Mucosa of gallbladder (tissue), 1 donor: ENCODE results near the gene MEI4. TPM values are rescaled to one million over a fixed set of nuclear protein-coding genes. Genes with fewer than 3 reads are reported as not detected.
"Not testable (repeated sequence)": the region's sequence is repeated elsewhere in the genome, so short reads cannot be mapped to it uniquely, and the experiment has no call there.

Source experiments
- DNase-seq: peaks from one replicate; pipeline ENCODE4 v3.0.0-alpha.2; 2020; ENCODE audit warnings: low spot score
- total RNA-seq: library from RNA; stranded (reverse); gene quantifications from one replicate; pipeline ENCODE4 v1.2.1, GENCODE V29; 2021
- donor health status: DM: no; HTN: no; CAD: no.

MEI4 gene
- total RNA-seq, 1 donor from 2014 or later = 0.17 TPM

DNA sequence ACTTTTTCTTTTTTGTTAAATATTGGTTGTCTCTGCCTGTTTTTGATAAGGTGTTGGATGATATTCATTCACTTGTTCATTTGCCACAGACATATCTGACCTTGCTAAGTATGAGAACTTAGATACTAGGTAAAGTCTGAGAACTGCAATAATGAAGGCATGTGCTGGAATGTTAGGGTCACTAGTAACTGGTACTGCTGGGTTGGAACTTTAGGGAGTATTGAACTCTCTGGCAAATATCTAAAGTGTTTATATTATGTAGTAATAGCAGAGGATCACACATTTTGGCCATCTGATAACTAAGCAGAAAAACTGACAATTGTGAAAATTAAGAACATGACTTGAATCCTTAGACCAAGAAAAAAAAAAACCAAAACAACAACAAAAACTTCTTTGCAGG, 162.7 kb downstream of the MEI4 start:
- no peak for DNase-seq

DNA sequence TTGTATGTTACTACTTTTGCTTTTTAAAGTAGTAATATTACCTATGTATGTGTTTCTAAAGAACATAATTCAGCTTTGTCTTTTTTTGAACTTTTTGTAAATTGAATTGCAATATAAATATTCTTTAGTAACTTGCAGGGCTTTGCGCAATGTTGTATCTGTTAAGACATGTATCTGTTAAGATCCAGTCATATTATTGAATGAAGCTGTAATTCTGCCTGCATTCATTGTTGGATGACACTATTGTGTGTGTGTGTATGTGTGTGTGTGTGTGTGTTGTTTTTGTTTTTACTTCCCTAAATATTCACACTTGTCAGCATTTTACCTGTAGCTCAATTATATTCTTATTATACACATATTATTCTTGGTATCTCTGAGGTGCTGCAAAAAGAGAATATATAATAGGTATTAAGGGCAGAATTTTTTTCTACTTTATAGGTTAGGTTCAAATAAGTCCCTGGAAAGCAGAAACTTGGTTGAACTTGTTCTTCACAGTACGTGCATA, 164.0 kb downstream of the MEI4 start:
- no peak for DNase-seq

DNA sequence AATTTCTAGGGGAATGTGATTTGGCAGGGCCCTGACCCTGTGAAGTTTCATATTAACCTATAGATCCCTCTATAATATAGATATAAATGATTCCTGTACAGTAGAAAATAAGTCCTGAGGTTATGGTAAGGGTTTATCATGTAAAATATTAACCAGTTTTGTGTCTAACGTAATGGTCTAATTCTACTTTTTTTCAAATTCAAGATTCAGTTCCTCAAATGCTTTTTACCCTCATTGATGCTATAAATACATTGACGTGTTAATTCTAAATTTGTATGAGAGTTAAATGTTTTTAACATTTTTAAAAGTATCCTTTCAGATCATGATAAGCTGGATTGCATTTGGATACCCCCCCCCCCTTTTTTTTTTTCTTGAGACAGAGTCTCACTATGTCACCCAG, 169.4 kb downstream of the MEI4 start:
- no peak for DNase-seq

DNA sequence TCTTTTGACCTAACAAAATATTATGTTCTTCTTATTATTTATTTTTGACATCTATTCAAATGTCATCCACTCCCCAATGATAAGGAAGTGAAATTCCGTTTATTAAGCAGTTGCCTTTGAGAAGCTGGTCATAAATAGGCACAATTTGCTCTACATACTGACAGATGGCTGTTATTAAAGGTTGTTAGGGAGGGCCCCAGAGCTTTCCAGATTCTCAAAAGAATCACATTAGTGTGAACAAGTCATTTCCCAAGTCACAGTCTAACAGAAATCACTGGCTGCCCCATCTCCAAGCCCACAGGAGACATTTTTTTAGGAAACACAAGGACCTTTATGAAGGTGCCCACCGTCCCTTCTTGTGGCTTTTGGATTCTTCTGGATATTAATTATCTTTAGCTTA, 172.4 kb downstream of the MEI4 start:
- no peak for DNase-seq

DNA sequence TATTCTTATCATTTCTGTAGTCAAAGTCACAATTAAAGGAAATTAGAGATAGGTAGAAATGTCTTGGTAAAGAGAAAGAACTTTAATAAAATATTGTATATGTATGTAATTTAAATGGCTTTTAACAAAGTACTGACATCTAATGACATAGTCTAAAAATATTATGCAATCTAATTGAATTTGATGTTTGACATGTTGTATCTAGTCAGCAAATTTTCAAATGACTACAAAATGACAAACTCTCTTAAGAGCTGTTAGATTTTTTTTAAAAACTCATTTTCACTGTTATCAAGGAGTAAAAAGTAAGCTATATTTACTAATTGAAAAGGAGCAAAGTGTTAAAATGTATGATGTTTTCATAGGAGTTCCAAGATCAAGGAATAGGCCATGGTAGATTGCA, 176.9 kb downstream of the MEI4 start:
- DNase-seq = no peak

DNA sequence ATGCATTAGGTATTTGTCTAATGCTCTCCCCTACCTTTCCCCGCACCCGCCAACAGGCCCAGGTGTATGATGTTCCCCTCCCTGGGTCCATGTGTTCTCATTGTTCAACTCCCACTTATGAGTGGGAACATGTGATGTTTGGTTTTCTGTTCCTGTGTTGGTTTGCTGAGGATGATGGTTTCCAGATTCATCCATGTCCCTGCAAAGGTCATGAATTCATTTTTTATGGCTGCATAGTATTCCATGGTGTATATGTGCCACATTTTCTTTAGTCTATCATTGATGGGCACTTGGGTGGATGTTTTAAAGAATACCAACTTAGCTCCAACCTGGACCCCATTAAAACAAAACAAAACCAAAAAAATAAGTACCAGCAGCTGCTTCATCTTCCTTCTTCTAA, 180.9 kb downstream of the MEI4 start:
- DNase-seq = not testable (repeated sequence)

DNA sequence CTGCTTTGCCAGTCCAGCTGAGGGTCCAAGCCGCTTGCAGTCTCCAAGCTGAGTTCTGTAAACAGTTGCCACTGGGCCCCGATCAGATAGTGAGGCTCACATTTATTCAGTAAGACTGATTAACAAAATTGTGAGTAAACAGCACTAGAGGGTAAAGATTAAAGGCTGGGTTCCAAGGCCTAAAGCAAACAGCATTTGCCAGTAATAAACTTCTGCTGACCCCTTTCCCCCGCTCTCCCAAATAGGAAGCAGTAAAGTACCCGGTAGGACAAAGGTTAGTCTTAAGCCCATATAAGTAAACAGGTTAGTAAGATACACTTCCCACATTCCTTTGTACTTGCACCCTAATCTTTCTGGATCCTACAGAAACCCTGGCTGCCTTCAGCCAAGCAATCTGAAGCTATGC, 181.8 kb downstream of the MEI4 start:
- DNase-seq = no peak

DNA sequence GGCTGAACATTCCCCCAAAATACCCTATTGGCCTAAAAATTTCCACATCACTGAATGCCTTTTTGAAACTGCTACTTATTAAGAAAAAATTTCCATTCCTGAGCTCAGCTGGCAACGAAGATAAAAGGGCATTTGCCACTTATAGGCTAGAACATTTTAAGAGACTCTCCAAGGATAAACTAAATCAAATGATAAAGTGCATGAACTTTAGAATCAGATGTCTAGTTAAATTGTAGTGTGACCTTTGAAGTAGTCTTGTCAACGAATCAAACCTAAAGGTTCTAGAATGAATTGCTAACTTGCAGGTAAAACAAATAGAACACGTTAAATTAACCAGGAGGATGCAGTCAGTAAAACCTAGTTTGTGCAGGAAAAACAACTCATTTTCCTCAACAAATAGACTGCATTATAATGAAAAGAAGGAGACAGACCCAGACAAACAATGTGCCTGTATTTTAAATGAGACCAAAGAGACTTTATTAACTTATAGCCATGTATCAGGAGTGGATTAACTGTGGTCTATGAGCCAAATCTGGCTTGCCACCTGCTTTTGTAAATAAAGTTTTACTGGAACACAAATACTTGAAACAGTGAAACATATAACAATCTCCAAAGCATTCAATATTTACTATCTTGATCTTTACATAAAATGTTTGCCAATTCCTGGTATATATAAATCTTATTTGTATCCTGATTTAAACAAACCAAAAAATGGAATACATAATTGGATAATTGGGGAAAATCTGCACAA, 184.4 kb downstream of the MEI4 start:
- DNase-seq = no peak

DNA sequence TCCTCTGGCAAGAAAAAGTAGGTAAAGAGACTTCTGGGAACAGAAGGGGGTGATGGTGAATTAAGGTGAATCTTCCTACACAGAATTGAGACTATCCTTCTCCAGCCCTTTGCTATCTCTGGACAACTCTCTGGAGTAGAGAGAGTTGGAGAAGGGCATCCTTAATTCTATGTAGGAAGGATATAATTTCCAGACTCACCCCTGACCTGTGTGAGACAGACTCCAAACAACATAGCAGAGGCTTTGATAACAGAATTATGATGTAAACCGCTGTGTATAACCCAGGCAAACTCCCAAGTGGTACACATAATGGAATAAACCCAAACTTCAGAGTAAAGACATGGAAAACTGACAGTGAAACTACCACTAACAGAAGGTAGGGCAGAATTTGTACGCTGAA, 186.5 kb downstream of the MEI4 start:
- DNase-seq = no peak

DNA sequence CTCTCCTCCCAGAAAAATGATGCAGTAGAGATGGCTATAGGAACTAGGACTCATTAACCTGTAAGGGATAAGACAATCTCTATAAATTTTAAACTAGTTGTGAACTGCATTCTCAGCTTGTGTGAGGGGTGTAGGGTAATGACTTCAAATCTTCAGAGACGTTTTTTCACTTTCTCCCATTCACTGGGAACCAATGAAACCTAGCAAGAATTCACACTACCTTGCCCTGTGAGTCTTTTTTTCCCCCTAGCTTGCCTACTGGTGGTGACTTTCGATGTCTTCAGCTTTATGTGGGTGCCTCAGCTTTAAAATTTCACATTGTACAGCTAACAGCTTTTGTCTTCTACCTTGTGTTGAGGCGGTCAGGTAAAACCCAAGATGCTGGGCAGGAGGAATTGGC, 192.0 kb downstream of the MEI4 start:
- DNase-seq = no peak

DNA sequence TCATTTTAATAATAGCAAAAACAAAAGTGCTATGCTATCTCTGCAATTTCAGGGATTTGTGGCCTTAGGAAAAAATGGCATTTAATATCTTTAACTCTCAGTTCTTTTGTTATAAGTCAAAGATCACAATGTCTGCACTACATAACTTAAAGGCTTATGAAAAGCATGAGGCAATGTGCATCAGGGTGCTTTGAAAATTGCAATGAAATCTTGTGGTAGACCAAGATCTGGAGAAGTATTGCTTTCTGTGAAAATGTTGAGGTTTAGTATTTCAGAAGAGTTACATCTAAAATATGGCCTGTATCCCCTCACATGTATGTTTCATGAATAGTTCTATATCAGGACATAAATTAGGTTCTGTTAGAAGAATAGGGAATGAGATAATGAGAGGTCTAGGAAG, 200.6 kb downstream of the MEI4 start:
- no peak for DNase-seq

DNA sequence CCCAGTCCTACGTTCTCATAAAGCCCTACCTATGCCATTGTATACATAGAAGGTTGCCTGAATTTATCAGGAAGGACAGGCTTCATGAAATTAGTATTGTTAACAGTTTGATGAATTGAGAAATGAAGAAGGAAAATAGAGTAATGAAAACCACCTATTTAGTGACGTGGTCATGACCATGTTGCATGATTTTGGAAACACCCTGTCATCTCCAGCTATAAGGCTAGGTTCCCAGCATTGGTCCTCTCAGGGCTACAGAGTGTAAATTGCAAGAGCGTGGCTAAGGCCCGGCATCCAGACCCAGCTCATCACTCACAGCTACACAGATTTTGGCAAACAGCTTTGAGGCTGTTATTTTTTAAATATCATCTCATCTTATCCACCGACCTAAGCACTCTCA, 203.6 kb downstream of the MEI4 start:
- DNase-seq = no peak

DNA sequence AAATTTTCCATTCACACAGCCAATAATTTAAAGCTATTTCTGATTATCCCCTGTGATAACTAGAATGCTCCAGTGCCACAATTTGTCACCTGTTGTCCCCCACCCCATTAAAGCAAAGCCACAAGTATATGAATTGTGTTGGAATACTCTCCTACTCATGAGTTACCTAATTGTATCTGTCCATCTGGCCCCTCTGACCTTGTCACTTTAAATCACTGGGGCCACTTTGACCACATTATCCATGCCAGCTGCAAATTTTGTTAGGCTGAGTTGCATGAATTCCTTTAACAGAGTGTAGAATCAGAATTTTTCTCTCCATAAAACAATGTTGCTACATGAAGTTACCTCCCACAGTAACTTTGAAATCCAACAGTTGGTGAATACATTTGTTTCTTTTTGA, 204.6 kb downstream of the MEI4 start:
- no peak for DNase-seq

DNA sequence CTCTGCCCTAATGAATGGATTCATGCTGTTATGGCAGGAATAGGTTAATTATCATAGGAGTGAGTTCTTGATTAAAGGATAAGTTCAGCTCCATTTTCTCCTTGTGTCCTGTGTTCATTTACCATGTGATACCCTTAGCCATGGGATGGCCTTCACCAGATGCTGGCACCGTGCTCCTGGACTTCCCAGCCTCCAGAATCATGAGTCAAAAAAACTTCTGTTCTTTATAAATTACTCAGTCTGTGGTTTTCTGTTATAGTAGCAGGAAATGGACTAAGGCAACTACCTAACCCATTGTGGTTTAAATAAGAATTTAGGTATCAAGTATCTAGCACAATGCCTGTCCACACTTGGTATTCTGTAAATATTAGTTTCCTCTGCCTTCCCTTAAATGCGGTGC, 223.5 kb downstream of the MEI4 start:
- DNase-seq = no peak

DNA sequence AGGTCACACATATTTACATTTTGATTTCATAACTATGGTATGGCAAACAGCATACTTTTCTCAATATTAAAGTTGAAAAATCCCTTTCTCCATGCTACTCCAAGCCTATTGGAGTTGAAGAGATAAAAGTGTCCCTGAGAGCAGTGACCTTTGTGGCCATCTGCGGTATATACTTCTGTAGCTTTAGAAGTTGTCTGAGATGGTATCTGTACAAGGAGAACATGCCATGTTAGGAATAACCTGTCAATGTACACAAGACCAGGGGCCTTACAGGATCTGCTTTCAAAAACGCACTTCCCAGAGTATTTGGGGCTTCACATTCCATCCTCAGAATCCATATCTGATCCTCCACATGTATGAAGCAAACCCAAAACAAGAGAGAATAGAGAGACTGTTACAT, 226.7 kb downstream of the MEI4 start:
- no peak for DNase-seq

DNA sequence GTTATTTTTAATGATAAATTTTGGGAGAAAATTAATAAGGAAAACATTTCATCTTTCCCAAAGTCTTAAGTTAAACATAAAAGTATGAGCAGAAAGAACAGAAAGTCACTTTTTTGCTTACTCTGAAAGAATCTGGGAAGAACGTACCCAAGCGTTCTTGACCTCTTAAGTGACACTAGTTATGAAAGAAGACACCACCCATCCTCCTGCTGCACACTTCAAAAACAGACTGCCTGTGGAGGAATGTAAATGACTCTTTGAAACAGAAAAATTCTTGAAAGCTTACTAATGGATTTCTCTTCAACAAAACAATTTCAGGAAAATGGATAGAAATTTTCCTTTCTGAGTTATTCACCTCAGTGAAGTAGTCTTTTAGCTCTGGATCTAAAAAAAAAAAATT, 227.7 kb downstream of the MEI4 start:
- DNase-seq = no peak

DNA sequence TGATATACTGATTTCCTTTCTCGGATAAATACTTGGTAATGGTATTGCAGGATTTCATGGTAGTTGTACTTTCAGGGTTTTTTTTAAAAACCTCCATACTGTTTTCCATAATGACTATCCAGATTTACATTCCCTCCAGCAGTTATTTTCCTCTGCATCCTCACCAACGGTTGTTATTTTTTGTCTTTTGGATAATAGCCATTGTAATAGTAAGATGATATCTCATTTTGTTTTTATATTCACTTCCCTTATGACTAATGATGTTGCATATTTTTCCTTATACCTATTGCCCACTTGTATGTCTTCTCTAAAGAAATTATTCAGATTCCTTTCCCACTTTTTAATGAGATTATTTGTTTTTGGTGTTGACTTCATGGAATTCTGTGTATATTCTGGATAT, 231.0 kb downstream of the MEI4 start:
- DNase-seq = no peak

DNA sequence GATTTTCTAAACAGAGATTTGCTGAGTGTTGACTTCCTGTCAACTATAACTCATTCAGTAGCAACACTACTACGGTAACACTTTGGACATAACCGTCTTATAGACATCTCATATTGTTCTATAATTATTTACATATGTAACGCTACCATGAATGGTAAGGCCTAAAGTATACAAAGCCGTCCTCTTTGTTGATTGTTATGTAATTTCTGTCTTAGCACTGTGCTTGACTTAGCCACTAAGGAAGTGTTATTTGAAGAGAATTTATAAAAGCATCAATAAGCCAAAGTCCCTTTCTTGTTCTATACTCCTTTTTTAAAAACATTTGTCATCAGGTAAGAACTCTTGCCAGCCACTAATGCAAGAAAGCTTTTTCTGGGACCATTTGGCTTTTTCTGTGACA, 240.6 kb downstream of the MEI4 start:
- no peak for DNase-seq

DNA sequence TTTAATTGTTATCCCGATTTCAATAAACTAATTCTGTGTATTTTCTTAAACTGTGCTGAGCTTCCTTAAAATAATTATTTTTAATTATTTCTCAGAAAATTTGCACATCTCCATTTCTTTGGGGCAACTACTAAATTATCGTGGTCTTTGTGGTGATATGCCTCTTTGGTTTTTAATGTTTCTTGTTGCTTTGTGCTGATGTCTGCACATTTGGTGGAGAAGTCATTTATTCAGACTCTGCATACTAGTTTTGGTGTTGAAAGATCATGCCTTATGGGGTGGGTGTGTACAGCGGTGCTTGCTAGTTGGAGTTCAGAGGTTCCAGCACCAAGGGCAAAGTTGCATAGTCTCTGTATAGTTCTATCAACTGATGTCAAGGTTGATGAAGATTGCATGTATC, 253.2 kb downstream of the MEI4 start:
- DNase-seq = no peak

DNA sequence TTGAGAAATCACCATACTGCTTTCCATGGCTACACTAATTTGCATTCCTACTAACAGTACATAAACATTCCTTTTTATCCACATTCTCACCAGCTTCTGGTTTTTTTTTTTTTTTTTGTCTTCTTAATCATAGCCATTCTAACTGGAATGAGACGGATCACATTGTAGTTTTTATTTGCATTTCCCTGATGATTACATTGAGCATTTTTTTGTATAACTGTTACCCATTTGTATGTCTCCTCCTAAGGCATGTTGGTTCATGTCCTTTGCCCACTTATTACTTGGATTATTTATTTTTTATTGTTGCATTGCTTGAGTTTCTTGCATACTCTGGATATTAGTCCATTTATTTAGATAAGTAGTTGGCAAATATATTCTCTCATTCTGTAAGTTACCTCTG, 258.0 kb downstream of the MEI4 start:
- DNase-seq = no peak

DNA sequence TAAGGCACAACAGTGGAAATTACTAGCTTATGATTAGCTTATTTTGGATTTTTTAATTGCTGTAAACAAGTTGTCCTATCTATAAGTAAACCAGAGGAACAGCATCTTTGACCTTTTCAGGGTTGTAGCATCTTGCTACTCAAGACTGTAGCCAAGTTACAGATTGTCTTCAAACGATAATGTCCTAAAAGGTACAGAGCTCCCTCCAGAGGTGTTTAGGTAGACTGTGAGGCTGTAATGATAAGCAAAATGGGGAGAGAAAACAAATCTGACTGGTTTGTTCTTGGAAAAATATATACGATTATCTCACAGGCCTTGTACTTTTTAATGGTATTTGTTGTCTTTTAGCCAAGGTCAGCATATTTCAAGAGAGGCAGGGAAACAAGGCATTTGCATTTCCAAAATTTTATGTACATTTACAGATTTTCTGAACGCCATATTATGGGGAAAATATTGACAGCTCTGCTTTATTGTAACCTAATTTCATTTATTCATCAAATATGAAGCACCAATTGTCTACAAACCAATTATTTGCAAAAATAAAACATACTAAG, 273.4 kb downstream of the MEI4 start:
- no peak for DNase-seq

DNA sequence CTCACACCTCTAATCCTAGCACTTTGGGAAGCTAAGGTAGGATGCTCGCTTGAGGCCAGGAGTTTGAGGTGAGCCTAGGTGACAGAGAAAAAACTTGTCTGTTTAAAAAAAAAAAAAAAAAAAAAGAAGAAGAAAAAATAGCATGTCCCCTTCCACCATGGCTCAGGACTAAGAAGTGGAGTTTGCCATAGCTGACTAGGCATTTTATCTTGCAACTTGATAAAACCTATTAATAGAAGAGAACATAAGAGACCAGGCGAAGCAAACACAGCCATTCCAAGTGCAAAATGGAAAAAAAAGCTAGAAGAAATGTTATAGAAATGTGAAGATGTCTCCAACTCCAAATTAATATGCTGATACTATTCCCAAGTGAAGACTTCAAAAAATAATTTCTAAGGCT, 277.5 kb downstream of the MEI4 start:
- DNase-seq = no peak

DNA sequence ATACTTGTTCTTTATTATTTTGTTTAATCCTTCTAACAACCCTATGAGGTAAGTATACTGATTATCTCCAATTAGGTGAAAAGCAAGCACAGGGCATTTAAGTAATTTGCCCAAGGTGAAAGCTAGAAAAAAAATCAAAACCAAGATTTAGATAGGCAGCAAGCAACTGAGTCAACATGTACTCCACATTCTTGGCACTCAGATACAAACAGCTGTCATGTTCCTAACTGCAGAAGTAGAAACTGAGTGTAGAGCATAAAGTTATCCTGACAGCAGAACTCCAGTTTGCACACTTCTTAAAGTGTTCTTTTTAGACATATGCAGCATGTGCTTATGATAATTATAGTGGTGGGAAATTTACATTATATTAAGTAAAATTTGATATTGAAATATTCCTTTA, 278.1 kb downstream of the MEI4 start:
- DNase-seq = no peak

DNA sequence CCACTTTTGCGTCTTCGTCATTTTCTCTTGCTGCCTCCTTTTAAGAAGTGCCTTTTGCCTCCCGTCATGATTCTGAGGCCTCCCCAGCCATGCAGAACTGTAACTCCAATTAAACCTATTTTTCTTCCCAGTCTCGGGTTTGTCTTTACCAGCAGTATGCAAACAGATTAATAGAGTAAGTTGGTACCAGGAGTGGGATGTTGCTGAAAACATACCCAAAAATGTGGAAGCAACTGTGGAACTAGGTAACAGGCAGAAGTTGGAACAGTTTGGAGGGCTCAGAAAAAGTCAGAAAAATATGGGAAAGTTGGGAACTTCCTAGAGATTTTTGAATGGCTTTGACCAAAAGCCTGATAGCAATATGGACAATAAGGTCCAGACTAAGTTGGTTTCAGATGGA, 309.2 kb downstream of the MEI4 start:
- no peak for DNase-seq
